HG03060 (cell line): ENCODE measurements around the gene DIS3L2.
"Not testable (repeated sequence)": the region's sequence is repeated elsewhere in the genome, so short reads cannot be mapped to it uniquely, and the experiment has no call there.

Experiments
- ATAC-seq: cut with Tn5 transposase; IDR thresholded peaks from one replicate; pipeline ENCODE4 v1.9.1; 2021; ENCODE audit warnings: low read depth, moderate number of reproducible peaks; ENCODE audit not compliant: unreplicated experiment

The DIS3L2 gene

GRCh38 chr2:232146294-232146693 lies 184.8 kb downstream of the DIS3L2 start:
- ATAC-seq = no peak

DNA sequence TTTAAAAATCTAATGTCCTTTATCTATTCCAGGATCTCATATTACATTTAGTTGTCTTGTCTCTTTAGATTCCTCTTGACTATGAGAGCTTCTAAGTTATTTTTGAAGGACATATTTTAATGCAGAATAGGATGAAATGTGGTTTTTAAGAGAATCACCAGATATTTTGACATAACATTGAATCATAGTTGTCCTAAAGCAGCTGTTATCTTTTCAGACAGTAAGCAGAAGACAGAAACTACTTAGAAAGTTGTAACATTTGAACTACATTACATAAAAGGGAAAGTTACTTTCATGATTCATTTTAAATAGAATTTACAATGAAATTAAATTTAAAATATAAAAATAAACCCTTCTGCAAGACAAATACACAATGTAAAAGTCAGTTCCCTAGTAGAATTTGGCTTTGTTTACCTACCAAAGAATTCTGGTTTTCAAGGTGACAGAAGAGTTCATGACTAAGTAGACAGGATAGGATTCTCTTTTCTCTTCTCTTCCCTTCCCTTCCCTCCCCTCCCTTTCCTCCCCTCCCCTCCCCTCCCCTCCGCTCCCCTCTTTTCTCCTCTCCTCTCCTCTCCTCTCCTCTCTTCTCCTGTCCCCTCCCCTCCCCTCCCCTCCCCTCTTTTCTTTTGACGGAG lies 186.0 kb downstream of the DIS3L2 start:
- no peak for ATAC-seq

DNA sequence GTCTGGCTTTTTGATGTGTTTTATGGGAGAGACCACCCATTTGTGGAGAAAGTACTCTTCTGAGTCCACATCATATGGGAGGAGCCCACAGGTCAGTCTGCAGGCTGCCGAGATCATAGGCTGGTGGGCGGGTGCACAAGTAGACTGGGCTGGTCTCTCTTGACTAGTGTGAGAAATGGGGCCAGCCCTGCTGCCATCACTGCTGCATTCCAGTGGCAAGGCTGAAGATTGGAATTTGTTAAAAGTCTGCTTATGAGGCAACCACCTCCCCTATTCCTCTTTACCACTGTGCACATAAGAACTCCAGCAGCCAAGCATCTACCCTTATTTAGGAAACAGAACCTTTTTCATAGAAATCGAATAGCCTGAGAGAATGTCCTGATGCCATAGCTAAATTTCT lies 200.7 kb downstream of the DIS3L2 start:
- no peak for ATAC-seq

DNA sequence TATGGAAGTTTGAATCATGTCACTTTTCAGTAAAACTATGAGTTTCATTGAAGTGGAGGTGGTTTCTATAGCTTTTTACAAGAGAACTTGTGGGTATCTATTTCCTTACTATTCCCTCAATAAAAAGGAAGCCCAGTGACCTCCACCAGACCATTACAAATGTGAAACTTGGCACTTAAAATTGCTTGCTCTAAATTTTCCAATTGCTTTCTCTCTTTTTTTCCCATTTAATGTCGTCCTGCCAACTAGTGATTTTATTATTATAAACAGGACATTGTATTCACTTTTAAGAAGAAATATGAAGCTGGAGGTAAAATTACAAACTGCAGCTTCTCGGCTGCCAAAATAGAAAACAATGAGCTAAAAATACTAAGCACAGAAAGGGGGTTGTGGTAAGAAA lies 208.9 kb downstream of the DIS3L2 start:
- ATAC-seq = no peak

- no peak for ATAC-seq
Observed at GRCh38 chr2:232174662-232175061, 213.1 kb downstream of the DIS3L2 start.

GRCh38 chr2:232176587-232176986 lies 215.1 kb downstream of the DIS3L2 start:
- ATAC-seq = not testable (repeated sequence)

DNA sequence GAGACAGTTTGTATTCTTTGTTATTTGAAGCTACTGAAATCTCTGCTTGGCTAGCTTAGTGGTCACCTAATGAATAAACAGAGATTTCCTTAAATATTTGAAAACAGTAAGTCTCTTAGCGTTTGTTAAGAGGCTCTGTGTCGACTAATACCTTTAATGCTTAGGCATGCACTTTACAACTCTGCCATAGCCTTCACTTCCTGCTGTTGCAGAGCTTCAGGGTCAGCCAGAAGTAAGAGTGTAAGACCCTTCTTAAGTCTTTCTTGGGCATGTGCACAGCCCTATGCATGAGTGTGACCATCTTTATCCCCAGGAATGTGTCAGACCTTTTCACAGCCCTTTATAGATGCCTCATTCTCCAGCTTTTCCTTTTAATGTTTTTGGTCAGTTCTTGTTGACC lies 221.8 kb downstream of the DIS3L2 start:
- ATAC-seq = no peak

DNA sequence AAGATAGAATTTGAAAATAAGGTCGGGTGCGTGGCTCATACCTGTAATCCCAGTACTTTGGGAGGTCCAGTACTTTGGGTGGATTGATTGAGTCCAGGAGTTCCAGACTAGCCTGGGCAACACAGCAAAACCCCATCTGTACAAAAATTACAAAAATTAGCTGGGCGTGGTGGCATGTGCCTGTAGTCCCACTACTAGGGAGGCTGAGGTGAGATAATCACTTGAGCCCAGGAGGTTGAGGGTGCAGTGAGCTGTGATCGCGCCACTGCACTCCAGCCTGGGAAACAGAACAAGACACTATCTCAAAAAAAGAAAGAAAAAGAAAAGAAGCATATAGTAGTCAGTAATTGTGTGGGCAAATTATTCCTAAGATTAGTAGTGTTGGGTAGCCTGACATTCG lies 222.8 kb downstream of the DIS3L2 start:
- no peak for ATAC-seq

DNA sequence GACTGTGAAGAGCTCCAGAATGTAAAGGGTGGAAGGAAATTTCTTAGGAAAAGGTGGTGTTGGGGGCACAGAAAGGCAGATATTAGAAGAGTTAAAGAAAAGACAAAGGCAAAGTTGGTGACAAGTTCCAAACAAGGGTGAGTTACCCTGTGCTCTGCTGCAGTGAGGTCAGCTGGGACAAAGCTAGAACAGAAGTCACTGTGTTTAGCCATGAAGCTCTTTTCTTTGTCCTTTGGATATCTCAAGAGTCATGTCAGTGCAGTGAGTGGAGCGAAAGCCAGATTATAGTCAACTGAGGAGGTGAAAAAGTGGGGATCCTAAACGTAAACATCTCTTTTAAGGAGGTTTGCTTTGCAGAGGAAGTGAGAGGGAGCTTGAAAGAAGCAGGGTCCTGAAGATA lies 229.3 kb downstream of the DIS3L2 start:
- ATAC-seq = no peak

DNA sequence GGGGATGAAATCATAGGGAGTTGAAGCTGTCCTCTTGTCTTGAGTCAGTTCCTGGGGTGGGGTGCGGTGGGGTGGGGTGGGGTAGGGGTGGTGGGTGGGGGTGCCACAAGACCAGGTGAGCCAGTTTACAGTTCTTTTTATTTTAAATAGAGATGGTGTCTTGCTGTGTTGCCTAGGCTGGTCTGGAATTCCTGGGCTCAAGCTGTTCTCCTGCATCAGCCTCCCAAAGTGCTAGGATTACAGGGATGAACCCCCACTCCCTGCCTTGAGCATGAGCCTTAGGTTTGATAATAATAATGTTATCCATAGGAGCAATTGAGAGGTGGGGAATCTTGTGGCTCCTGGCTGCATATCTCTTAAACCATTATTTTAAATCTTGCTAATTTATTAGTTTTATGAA lies 234.0 kb downstream of the DIS3L2 start:
- ATAC-seq = no peak

- no peak for ATAC-seq
Observed at GRCh38 chr2:232196802-232197201, 235.3 kb downstream of the DIS3L2 start.

GRCh38 chr2:232200195-232200594 lies 238.7 kb downstream of the DIS3L2 start:
- no peak for ATAC-seq

GRCh38 chr2:232203166-232203891 lies 241.8 kb downstream of the DIS3L2 start:
- ATAC-seq = no peak

DNA sequence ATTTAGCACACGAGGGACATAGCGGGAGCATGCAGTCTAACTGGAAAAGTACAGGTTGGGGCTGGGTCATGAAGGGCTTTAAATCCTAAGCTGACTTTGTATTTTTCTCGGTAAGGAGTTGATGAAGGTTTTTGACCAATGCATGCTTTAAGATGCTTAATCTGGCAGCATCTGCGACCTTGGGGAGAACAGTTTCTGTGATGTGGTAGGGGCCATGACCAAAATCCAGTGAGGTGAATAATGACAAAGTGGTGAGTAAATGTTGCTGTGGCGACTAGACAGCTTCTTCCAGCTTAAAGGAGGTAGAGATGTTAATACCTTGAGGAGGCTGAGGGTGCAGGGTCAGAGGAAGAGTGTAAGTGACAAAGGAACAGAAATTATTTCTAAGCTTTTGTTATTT lies 242.4 kb downstream of the DIS3L2 start:
- ATAC-seq = no peak

DNA sequence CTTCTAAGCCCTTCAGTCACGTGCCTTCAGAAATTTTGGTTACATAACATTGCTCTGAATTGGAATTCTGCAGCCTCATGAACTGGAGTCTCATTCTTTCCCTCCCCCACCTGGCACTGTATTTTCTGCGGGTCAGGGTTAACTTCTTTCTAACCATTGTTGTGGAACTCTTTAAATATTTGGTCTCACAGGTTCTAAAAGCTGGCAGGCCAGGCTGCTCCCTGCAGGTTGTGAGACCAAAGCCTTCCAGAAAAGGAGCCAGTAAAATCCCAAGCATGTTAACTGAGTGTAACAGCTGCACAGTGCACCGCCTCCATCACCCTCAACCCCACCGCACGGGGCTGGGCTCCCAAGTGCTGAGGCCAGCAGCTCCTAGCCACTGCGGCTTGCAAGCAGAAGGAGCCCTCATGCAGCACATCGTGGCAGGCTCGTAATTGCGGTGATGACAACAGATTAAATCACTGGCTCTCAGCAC lies 243.0 kb downstream of the DIS3L2 start:
- no peak for ATAC-seq

GRCh38 chr2:232207174-232207573 lies 245.7 kb downstream of the DIS3L2 start:
- no peak for ATAC-seq

GRCh38 chr2:232210306-232210705 lies 248.8 kb downstream of the DIS3L2 start:
- no peak for ATAC-seq

- ATAC-seq = no peak
Observed at GRCh38 chr2:232211743-232212686, 250.5 kb downstream of the DIS3L2 start.

DNA sequence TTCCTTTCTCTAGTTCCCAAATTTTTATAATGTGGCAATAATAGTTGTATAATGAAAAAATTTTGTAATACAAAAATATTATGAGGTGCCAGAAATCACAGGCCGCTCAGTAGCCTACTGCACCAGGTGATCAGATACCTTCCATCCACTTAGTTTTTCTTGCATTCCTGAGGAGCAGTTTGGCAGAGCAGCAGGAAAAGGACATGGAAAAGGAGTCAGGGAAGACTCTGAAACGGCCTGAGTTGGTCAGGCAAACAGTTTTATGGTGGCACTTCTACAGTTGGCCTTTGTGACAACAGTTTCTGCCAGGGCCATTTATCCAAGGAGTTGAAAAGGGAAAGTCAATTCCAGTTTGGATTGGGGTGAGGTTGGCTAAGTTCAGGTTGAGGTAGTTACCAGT lies 251.7 kb downstream of the DIS3L2 start:
- no peak for ATAC-seq

DNA sequence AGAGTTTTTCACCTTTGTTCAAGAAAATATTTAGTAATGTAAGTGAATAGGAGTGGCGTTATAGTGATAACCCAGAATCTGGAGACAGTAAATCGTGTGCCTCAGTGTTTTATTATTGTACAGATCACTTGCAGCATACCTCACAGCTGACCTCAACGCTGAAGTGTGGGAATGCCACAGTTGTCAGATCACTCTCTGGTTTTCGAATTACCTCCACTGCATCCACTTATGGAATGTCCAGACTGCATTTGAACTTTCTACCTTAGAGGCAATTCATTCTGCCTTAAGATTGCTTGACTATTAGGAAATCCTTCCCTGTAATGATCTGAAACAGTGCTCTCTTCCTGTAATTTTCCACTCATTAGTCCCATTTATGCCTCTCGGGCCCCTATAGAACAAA lies 252.5 kb downstream of the DIS3L2 start:
- no peak for ATAC-seq

GRCh38 chr2:232216028-232216427 lies 254.5 kb downstream of the DIS3L2 start:
- ATAC-seq = no peak
